T-cell (primary cell): ENCODE measurements around the gene MRTFA. TPM values are rescaled to one million over a fixed set of nuclear protein-coding genes. Genes with fewer than 3 reads are reported as not detected.
A peak's percentile ranks its signal among the peaks of the same experiment; 100 is the strongest.

Experiments used
- ATAC-seq, 4 experiments: fragments of 200-7000 bp in 3 of 4; fragments of 150-1000 bp in 1 of 4; cut with Tn5 transposase; replicated peaks in 1 of 4; 1 replicate in 3 of 4; 2 replicates in 1 of 4; pipeline ENCODE4 v1.10.0; 2021; ENCODE audit warnings: moderate library complexity in 3 of 4, mild to moderate bottlenecking in 2 of 4, moderate number of reproducible peaks in 1 of 4
- CTCF ChIA-PET, 2 donors: fragments of 300-600 bp; sonication (Branson Sonifier 250); formaldehyde crosslinking; loops; one replicate each; lab custom pipeline; 2022; ENCODE audit warnings: antibody characterized with exemption in 2 of 2; lab: Charles Lee
- POLR2A ChIA-PET, 2 donors: fragments of 300-600 bp; sonication (Branson Sonifier 250); formaldehyde crosslinking; loops; one replicate each; lab custom pipeline; 2022; ENCODE audit warnings: antibody characterized with exemption in 2 of 2; lab: Charles Lee
- DNase-seq, 35 experiments: peaks; one replicate each; pipeline versions ENCODE4 v3.0.0 to v3.0.0-alpha.2; 2013 to 2023
- H3K27ac ChIP-seq: one replicate; pipeline ENCODE4 v1.5.1; 2013; ENCODE audit warnings: low read length
- H3K27me3 ChIP-seq, 2 experiments: replicated peaks in 1 of 2; 1 replicate in 1 of 2; 2 replicates in 1 of 2; pipeline versions ENCODE4 v1.6.1 to v1.7.0; 2013; ENCODE audit warnings: low read length in 1 of 2, mixed read lengths in 1 of 2; ENCODE audit not compliant: control insufficient read depth in 2 of 2, insufficient read depth in 2 of 2; ENCODE audit errors: extremely low read depth in 1 of 2
- H3K36me3 ChIP-seq, 2 donors: 1 replicate in 1 of 2; 2 replicates in 1 of 2; pipeline versions ENCODE4 v1.6.1 to v1.7.0; 2013; ENCODE audit warnings: low read length in 1 of 2; ENCODE audit not compliant: control insufficient read depth in 2 of 2, insufficient read depth in 1 of 2; ENCODE audit errors: extremely low read depth in 1 of 2
- H3K4me1 ChIP-seq, 2 experiments: 1 replicate in 1 of 2; 2 replicates in 1 of 2; pipeline versions ENCODE4 v1.6.1 to v1.7.0; 2013; ENCODE audit warnings: low read length in 2 of 2, mixed read lengths in 1 of 2; ENCODE audit not compliant: insufficient read depth in 2 of 2, control insufficient read depth in 1 of 2; ENCODE audit errors: extremely low read depth in 1 of 2
- H3K4me3 ChIP-seq, 2 donors: 1 replicate in 1 of 2; 2 replicates in 1 of 2; pipeline versions ENCODE4 v1.5.1 to v1.7.0; 2013; ENCODE audit warnings: mild to moderate bottlenecking in 2 of 2, low read length in 1 of 2, moderate library complexity in 1 of 2; ENCODE audit not compliant: control insufficient read depth in 1 of 2; ENCODE audit errors: extremely low read depth in 1 of 2
- H3K9me3 ChIP-seq: 2 replicates; pipeline ENCODE4 v1.7.0; 2013
- H3K27ac Mint-ChIP-seq, 2 donors: one replicate each; pipeline ENCODE4 v1.8.0; 2020 to 2021; ENCODE audit warnings: mild to moderate bottlenecking in 2 of 2, mixed read lengths in 2 of 2
- H3K27me3 Mint-ChIP-seq, 2 donors: one replicate each; pipeline ENCODE4 v1.8.0; 2021 to 2022; ENCODE audit warnings: mixed read lengths in 2 of 2
- H3K36me3 Mint-ChIP-seq: one replicate; pipeline ENCODE4 v1.8.0; 2021; ENCODE audit warnings: mixed read lengths
- H3K4me1 Mint-ChIP-seq, 3 donors: one replicate each; pipeline ENCODE4 v1.8.0; 2020 to 2022; ENCODE audit warnings: mixed read lengths in 3 of 3, mild to moderate bottlenecking in 1 of 3
- H3K4me3 Mint-ChIP-seq, 3 donors: one replicate each; pipeline ENCODE4 v1.8.0; 2020 to 2022; ENCODE audit warnings: mild to moderate bottlenecking in 3 of 3, mixed read lengths in 3 of 3, moderate library complexity in 3 of 3
- H3K9me3 Mint-ChIP-seq, 3 donors: one replicate each; pipeline ENCODE4 v1.8.0; 2020 to 2022; ENCODE audit warnings: mixed read lengths in 3 of 3
- WGBS: methylation state at CpG from one replicate; pipeline ENCODE4 v1.1.5; 2013; ENCODE audit warnings: missing lambda C conversion rate; ENCODE audit not compliant: insufficient coverage; 5-methylcytosine and 5-hydroxymethylcytosine counted together
- total RNA-seq, 35 experiments: library from RNA in 6 of 35; stranded (reverse) in 6 of 35; fragments of 120-200 nt in 1 of 35; gene quantifications; one replicate each; pipeline versions ENCODE4 v1.2.1 to v1.2.4 and lab custom pipeline; 2013 to 2026

MRTFA gene
- total RNA-seq, 5 donors from 2014 or later (not counting 1 experiment from before 2014, with no cell fraction given), result 81.9 to 118 (median 114) TPM

- peaks cover 2 to 16% (median 9%) of the 10 kb centered on the region in 3 donors for H3K4me1 Mint-ChIP-seq
- no peak for ATAC-seq
- ChIA-PET CTCF (no interaction called here), POLR2A (interaction anchor here (0.5 to 0.6 kb wide), 2 partner anchors 404 to 1045 kb away, joined by 3 read pairs; no protein-coding TSS in a partner anchor)
- Histone ChIP-seq H3K27ac (no peak overlapping the region), H3K4me3 (no peak overlapping the region), H3K27me3 (no peaks in the 10 kb centered on the region), H3K4me1 (peaks cover 0 to 5% of the 10 kb centered on the region in 2 experiments), H3K9me3 (no peaks in the 10 kb centered on the region), H3K36me3 (peaks cover 28 to 79% of the 10 kb centered on the region in 2 donors)
- H3K27me3 Mint-ChIP-seq, result no peaks in the 10 kb centered on the region
- H3K36me3 Mint-ChIP-seq, result peaks cover 20% of the 10 kb centered on the region
- peak overlapping the region in 1 of 2 donors; percentile 11 for H3K27ac Mint-ChIP-seq
- H3K4me3 Mint-ChIP-seq, result no peak overlapping the region
- no peaks in the 10 kb centered on the region for H3K9me3 Mint-ChIP-seq
- 100% methylated on average over 1 of the region's 11 CpGs for WGBS
- DNase-seq, result no peak
These were observed 226.9 kb downstream of the MRTFA start for GRCh38 chr22:40409613-40410113.

- H3K9me3 ChIP-seq, result no peaks in the 10 kb centered on the region
- Mint-ChIP-seq H3K36me3 (peaks cover 24% of the 10 kb centered on the region), H3K27ac (no peak overlapping the region), H3K9me3 (no peaks in the 10 kb centered on the region), H3K27me3 (no peaks in the 10 kb centered on the region), H3K4me1 (peaks cover 3 to 14% (median 7%) of the 10 kb centered on the region in 3 donors), H3K4me3 (no peak overlapping the region)
- 96% methylated on average over 14 of the region's 21 CpGs for WGBS
- H3K36me3 ChIP-seq, result peaks cover 30 to 81% of the 10 kb centered on the region in 2 donors
- no peak overlapping the region for H3K4me3 ChIP-seq
- DNase-seq (no peak), ATAC-seq (peak in 1 of 4 experiments; percentile 8)
- peaks cover 0 to 11% of the 10 kb centered on the region in 2 experiments for H3K4me1 ChIP-seq
- ChIA-PET CTCF (interaction anchor here in 1 of 2 donors (0.6 kb wide), 1 partner anchor 401 kb away, joined by 3 read pairs; no protein-coding TSS in a partner anchor), POLR2A (interaction anchor here in 1 of 2 donors (0.6 kb wide), 1 partner anchor 1044 kb away, joined by 3 read pairs; no protein-coding TSS in a partner anchor)
- H3K27me3 ChIP-seq, result no peaks in the 10 kb centered on the region
- no peak overlapping the region for H3K27ac ChIP-seq
These were observed 227.6 kb downstream of the MRTFA start for GRCh38 chr22:40408718-40409612.

GRCh38 chr22:40407831-40408717 lies 228.4 kb downstream of the MRTFA start:
- Histone ChIP-seq H3K27me3 (no peaks in the 10 kb centered on the region), H3K4me3 (no peak overlapping the region), H3K36me3 (peaks cover 30 to 83% of the 10 kb centered on the region in 2 donors), H3K27ac (no peak overlapping the region), H3K9me3 (no peaks in the 10 kb centered on the region), H3K4me1 (peaks cover 0 to 19% of the 10 kb centered on the region in 2 experiments)
- ChIA-PET CTCF (interaction anchor here (0.6 kb wide), 2 partner anchors 402 to 510 kb away, joined by 3 to 5 read pairs; no protein-coding TSS in a partner anchor), POLR2A (no interaction called here)
- Mint-ChIP-seq H3K9me3 (no peaks in the 10 kb centered on the region), H3K4me1 (peaks cover 10 to 19% (median 16%) of the 10 kb centered on the region in 3 donors), H3K27ac (peak overlapping the region in 1 of 2 donors; percentile 11), H3K27me3 (no peaks in the 10 kb centered on the region), H3K36me3 (peaks cover 29% of the 10 kb centered on the region), H3K4me3 (no peak overlapping the region)
- DNase-seq (no peak), ATAC-seq (no peak)
- 91% methylated on average over 12 of the region's 32 CpGs for WGBS

GRCh38 chr22:40407021-40407761 lies 229.3 kb downstream of the MRTFA start:
- H3K36me3 ChIP-seq, result peaks cover 30 to 82% of the 10 kb centered on the region in 2 donors
- peaks cover 30% of the 10 kb centered on the region for H3K36me3 Mint-ChIP-seq
- H3K27ac ChIP-seq, result no peak overlapping the region
- CTCF ChIA-PET, result interaction anchor here in 1 of 2 donors (0.6 kb wide), 1 partner anchor 510 kb away, joined by 5 read pairs; no protein-coding TSS in a partner anchor
- H3K9me3 ChIP-seq, result no peaks in the 10 kb centered on the region
- DNase-seq, result no peak
- no peaks in the 10 kb centered on the region for H3K27me3 Mint-ChIP-seq
- no peaks in the 10 kb centered on the region for H3K9me3 Mint-ChIP-seq
- 93% methylated on average over 19 of the region's 37 CpGs for WGBS
- POLR2A ChIA-PET, result interaction anchor here in 1 of 2 donors (0.6 kb wide), 1 partner anchor 112 kb away, joined by 5 read pairs; no protein-coding TSS in a partner anchor
- H3K4me3 ChIP-seq, result no peak overlapping the region
- no peaks in the 10 kb centered on the region for H3K27me3 ChIP-seq
- peak overlapping the region in 1 of 2 donors; percentile 39 for H3K27ac Mint-ChIP-seq
- peaks cover 19 to 24% (median 23%) of the 10 kb centered on the region in 3 donors for H3K4me1 Mint-ChIP-seq
- H3K4me3 Mint-ChIP-seq, result no peak overlapping the region
- ATAC-seq, result no peak
- H3K4me1 ChIP-seq, result peaks cover 7 to 28% of the 10 kb centered on the region in 2 experiments

GRCh38 chr22:40406063-40406890 lies 230.2 kb downstream of the MRTFA start:
- no peak overlapping the region for H3K4me3 Mint-ChIP-seq
- H3K9me3 Mint-ChIP-seq, result no peaks in the 10 kb centered on the region
- 96% methylated on average over 28 of the region's 31 CpGs for WGBS
- Histone ChIP-seq H3K36me3 (peaks cover 27 to 74% of the 10 kb centered on the region in 2 donors), H3K27ac (no peak overlapping the region), H3K9me3 (no peaks in the 10 kb centered on the region), H3K4me1 (peaks cover 16 to 37% of the 10 kb centered on the region in 2 experiments), H3K27me3 (no peaks in the 10 kb centered on the region), H3K4me3 (no peak overlapping the region)
- peak overlapping the region in 1 of 2 donors; percentile 43 for H3K27ac Mint-ChIP-seq
- peaks cover 25% of the 10 kb centered on the region for H3K36me3 Mint-ChIP-seq
- H3K4me1 Mint-ChIP-seq, result peaks cover 28 to 32% (median 31%) of the 10 kb centered on the region in 3 donors
- no peaks in the 10 kb centered on the region for H3K27me3 Mint-ChIP-seq
- DNase-seq, result no peak
- no peak for ATAC-seq
- CTCF ChIA-PET, result no interaction called here
- POLR2A ChIA-PET, result interaction anchor here in 1 of 2 donors (0.6 kb wide), 1 partner anchor 113 kb away, joined by 5 read pairs; no protein-coding TSS in a partner anchor
